Measurements from ENCODE around the gene VTI1A.

GRCh38 chr10:112812586-112812985, 365.6 kb downstream of the VTI1A start:
- no peak for TF ChIP-seq CTCF (IDR thresholded peaks at IDR 0.05; ENCODE audit: control extremely low read depth in 1 of 3, insufficient read depth in 1 of 3, low read depth in 1 of 3, low read length in 3 of 3)
- no peak for TF ChIP-seq POU5F1 (IDR thresholded peaks at IDR 0.05; ENCODE audit: low read depth, low read length)
- TF ChIP-seq POLR2AphosphoS5 (IDR thresholded peaks at IDR 0.05; ENCODE audit: low read depth, low read length), result no peak
- no peak for TF ChIP-seq CHD7 (IDR thresholded peaks at IDR 0.05; ENCODE audit: insufficient replicate concordance, low read length)
- no peak for TF ChIP-seq POLR2A (IDR thresholded peaks at IDR 0.05; ENCODE audit: control extremely low read depth in 1 of 2, low read depth in 2 of 2, low read length in 2 of 2)
- TF ChIP-seq NRF1 (IDR thresholded peaks at IDR 0.05; ENCODE audit: low read depth, low read length), result no peak
